Lower leg skin (tissue), 3 donors: ENCODE measurements around the gene LDLRAD2.

Source experiments
- POLR2A ChIP-seq, 2 donors: fragments of 450-650 bp; IDR thresholded peaks; one replicate each; pipeline ENCODE4 v1.6.1; 2016 to 2017; ENCODE audit warnings: antibody characterized with exemption in 2 of 2, mild to moderate bottlenecking in 1 of 2, moderate library complexity in 1 of 2
- TF ChIP-seq, protein P1 (sequence below), 3 donors: fragments of 450-650 bp; IDR thresholded peaks; one replicate each; pipeline ENCODE4 v1.5.1; 2016; ENCODE audit warnings: antibody characterized with exemption in 3 of 3, mild to moderate bottlenecking in 3 of 3, moderate library complexity in 2 of 3

DNA sequence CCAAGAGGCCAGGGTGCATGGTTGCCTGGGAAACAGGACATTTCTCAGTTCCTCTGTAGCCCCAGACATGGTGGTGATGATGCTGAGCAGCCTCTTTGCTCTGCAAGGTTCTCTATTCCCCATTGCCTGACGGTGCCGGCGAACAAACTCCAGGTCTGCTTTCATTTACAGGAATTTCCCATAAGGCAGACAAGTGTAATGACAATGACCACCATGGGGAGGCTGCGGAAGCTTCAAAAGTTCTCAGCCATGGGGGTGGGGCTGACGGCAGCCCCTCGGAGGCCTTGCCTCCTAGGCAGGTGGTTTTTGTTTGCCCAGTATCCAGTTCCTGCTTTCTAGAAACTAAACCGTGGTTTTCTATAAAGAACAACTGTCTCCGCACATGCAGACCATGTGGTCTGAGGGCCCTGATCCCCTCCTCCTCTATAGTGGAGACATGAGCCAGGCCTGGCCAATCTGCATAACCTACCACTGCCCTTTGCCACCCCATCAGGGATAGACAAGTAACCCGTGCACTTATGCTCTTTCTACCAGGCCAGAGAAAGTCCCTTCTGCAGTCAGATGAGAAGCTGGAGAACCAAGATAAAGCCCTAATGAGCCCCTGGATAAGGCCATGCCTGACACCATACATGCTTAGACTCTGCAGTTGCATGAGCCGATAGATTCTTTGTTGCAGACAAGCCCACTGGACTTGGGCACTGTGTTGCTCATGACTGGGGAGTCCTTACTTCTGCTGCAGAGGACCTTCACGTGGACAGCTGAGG lies 54.1 kb downstream of the LDLRAD2 start:
- TF ChIP-seq, protein P1, sequence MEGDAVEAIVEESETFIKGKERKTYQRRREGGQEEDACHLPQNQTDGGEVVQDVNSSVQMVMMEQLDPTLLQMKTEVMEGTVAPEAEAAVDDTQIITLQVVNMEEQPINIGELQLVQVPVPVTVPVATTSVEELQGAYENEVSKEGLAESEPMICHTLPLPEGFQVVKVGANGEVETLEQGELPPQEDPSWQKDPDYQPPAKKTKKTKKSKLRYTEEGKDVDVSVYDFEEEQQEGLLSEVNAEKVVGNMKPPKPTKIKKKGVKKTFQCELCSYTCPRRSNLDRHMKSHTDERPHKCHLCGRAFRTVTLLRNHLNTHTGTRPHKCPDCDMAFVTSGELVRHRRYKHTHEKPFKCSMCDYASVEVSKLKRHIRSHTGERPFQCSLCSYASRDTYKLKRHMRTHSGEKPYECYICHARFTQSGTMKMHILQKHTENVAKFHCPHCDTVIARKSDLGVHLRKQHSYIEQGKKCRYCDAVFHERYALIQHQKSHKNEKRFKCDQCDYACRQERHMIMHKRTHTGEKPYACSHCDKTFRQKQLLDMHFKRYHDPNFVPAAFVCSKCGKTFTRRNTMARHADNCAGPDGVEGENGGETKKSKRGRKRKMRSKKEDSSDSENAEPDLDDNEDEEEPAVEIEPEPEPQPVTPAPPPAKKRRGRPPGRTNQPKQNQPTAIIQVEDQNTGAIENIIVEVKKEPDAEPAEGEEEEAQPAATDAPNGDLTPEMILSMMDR (IDR thresholded peaks at IDR 0.05), result no peak
- TF ChIP-seq POLR2A (IDR thresholded peaks at IDR 0.05), result no peak
